PFSK-1 (cell line): Measurements from ENCODE around the gene SH3GL1.

Source experiments
- POLR2AphosphoS5 ChIP-seq: IDR thresholded peaks from 2 replicates; pipeline ENCODE4 v1.6.1; 2012; ENCODE audit warnings: low read depth, mild to moderate bottlenecking, control low read depth, low read length, moderate library complexity
- REST ChIP-seq, 2 experiments: IDR thresholded peaks; 2 replicates each; pipeline versions ENCODE4 v1.6.1 to v1.8.0; 2011 to 2012; ENCODE audit warnings: low read depth in 2 of 2, low read length in 2 of 2, control low read depth in 1 of 2, inconsistent platforms in 1 of 2, mild to moderate bottlenecking in 1 of 2, moderate library complexity in 1 of 2; ENCODE audit not compliant: insufficient read depth in 1 of 2
- SIN3A ChIP-seq: IDR thresholded peaks from 2 replicates; pipeline ENCODE4 v1.6.1; 2012; ENCODE audit warnings: mild to moderate bottlenecking, low read length, moderate library complexity, borderline replicate concordance; ENCODE audit not compliant: insufficient read depth

GRCh38 chr19:4342314-4342614, 58.1 kb downstream of the SH3GL1 start:
- TF ChIP-seq POLR2AphosphoS5: no peak
- no peak for TF ChIP-seq SIN3A
- no peak for TF ChIP-seq REST (IDR thresholded peaks at IDR 0.05; ENCODE audit: insufficient read depth in 1 of 2, low read depth in 2 of 2, low read length in 2 of 2)
